SK-N-SH (cell line): ENCODE results near the gene MAP1B. TPM values are rescaled to one million over a fixed set of nuclear protein-coding genes. Genes with fewer than 3 reads are reported as not detected.

Source experiments
- CTCF ChIA-PET: fragments of 300-600, 350-600 bp; formaldehyde crosslinking; extraction: SDS; loops from one replicate; lab custom pipeline; 2021; lab: Yijun Ruan, JAX
- POLR2A ChIA-PET: fragments of 350-600 bp; sonication (Branson Sonifier 250); formaldehyde crosslinking; extraction: SDS; loops from one replicate; lab custom pipeline; 2020; ENCODE audit warnings: antibody characterized with exemption, inconsistent platforms; lab: Yijun Ruan, JAX
- DNase-seq: peaks from one replicate; pipeline ENCODE4 v3.0.0; 2012
- H2AFZ ChIP-seq: fragments of 200-600 bp; sonication (generic); 2 replicates; pipeline ENCODE4 v1.8.1; 2016; ENCODE audit warnings: antibody characterized with exemption, mild to moderate bottlenecking, low read depth
- H3F3A ChIP-seq: fragments of 200-600 bp; sonication (generic); replicated peaks from 2 replicates; pipeline ENCODE3; 2016; ENCODE audit warnings: antibody characterized with exemption, mild to moderate bottlenecking; ENCODE audit not compliant: insufficient read depth
- H3K27ac ChIP-seq, 2 experiments: fragments of 200-500 bp in 1 of 2; fragments of 200-600 bp in 1 of 2; sonication (Bioruptor generic) in 1 of 2; sonication (generic), shearing (Covaris generic) in 1 of 2; 2 replicates each; pipeline versions ENCODE4 v1.5.1 to v1.6.1; 2014 to 2016; ENCODE audit warnings: low read depth in 2 of 2, inconsistent platforms in 1 of 2, low read length in 1 of 2, mild to moderate bottlenecking in 1 of 2, mixed read lengths in 1 of 2
- H3K27me3 ChIP-seq: fragments of 200-600 bp; sonication (generic), shearing (Covaris generic); 2 replicates; pipeline ENCODE4 v1.6.1; 2016; ENCODE audit warnings: mixed run types; ENCODE audit not compliant: insufficient read depth
- H3K36me3 ChIP-seq, 2 experiments: fragments of 200-500 bp in 1 of 2; fragments of 200-600 bp in 1 of 2; sonication (Bioruptor generic) in 1 of 2; sonication (generic) in 1 of 2; replicated peaks in 1 of 2; 2 replicates each; pipeline versions ENCODE3 to v1.5.1; 2014 to 2016; ENCODE audit warnings: low read length in 1 of 2, mild to moderate bottlenecking in 1 of 2; ENCODE audit not compliant: insufficient read depth in 2 of 2, control insufficient read depth in 1 of 2
- H3K4me1 ChIP-seq, 2 experiments: fragments of 200-500 bp in 1 of 2; fragments of 200-600 bp in 1 of 2; sonication (Bioruptor generic) in 1 of 2; sonication (generic), shearing (Covaris generic) in 1 of 2; 2 replicates each; pipeline versions ENCODE4 v1.5.1 to v1.6.1; 2014 to 2016; ENCODE audit warnings: low read depth in 1 of 2, low read length in 1 of 2, mixed run types in 1 of 2; ENCODE audit not compliant: insufficient read depth in 2 of 2, control insufficient read depth in 1 of 2
- H3K4me2 ChIP-seq: fragments of 200-600 bp; sonication (generic), shearing (Covaris generic); 2 replicates; pipeline ENCODE4 v1.6.1; 2017; ENCODE audit warnings: mixed run types
- H3K4me3 ChIP-seq, 2 experiments: fragments of 200-500 bp in 1 of 2; fragments of 200-600 bp in 1 of 2; sonication (Bioruptor generic) in 1 of 2; sonication (generic), shearing (Covaris generic) in 1 of 2; 2 replicates each; pipeline versions ENCODE4 v1.5.1 to v1.8.1; 2014 to 2016; ENCODE audit warnings: low read depth in 2 of 2, inconsistent platforms in 1 of 2, low read length in 1 of 2, mild to moderate bottlenecking in 1 of 2, mixed read lengths in 1 of 2, moderate library complexity in 1 of 2
- H3K79me2 ChIP-seq: fragments of 200-600 bp; sonication (generic); 2 replicates; pipeline ENCODE4 v1.8.1; 2017; ENCODE audit warnings: mild to moderate bottlenecking; ENCODE audit not compliant: insufficient read depth
- H3K9ac ChIP-seq: fragments of 200-600 bp; sonication (generic); 2 replicates; pipeline ENCODE4 v1.6.1; 2017; ENCODE audit warnings: mixed run types
- H3K9me2 ChIP-seq: fragments of 200-600 bp; sonication (generic); 2 replicates; pipeline ENCODE4 v1.6.1; 2017; ENCODE audit warnings: mixed run types
- H3K9me3 ChIP-seq: fragments of 200-600 bp; sonication (generic); 2 replicates; pipeline ENCODE4 v1.6.1; 2017; ENCODE audit warnings: mixed run types, mild to moderate bottlenecking, moderate library complexity
- H4K20me1 ChIP-seq: fragments of 200-600 bp; sonication (generic); 2 replicates; pipeline ENCODE4 v1.6.1; 2017; ENCODE audit warnings: mild to moderate bottlenecking, mixed run types; ENCODE audit not compliant: insufficient read depth
- CHD2 ChIP-seq: fragments of 150-350 bp; IDR thresholded peaks from 2 replicates; pipeline ENCODE4 v1.6.1; 2018; ENCODE audit warnings: low read length; ENCODE audit not compliant: partially characterized antibody
- FOSL2 ChIP-seq: IDR thresholded peaks from 2 replicates; pipeline ENCODE4 v1.4.0; 2012; ENCODE audit warnings: low read depth, mild to moderate bottlenecking, moderate library complexity, borderline replicate concordance
- FOXM1 ChIP-seq: IDR thresholded peaks from 2 replicates; pipeline ENCODE4 v1.4.0; 2012; ENCODE audit warnings: low read depth, mild to moderate bottlenecking
- GABPA ChIP-seq: IDR thresholded peaks from 2 replicates; pipeline ENCODE4 v1.4.0; 2012; ENCODE audit warnings: low read depth, mild to moderate bottlenecking
- GATA2 ChIP-seq: sonication (generic); formaldehyde crosslinking; IDR thresholded peaks from 2 replicates; pipeline ENCODE4 v1.5.0; 2020; ENCODE audit warnings: mild to moderate bottlenecking, missing genetic modification reagents
- POLR2AphosphoS5 ChIP-seq: IDR thresholded peaks from 2 replicates; pipeline ENCODE4 v1.6.1; 2012; ENCODE audit warnings: low read depth, low read length
- RAD21 ChIP-seq: IDR thresholded peaks from 2 replicates; pipeline ENCODE4 v1.6.1; 2012; ENCODE audit warnings: mild to moderate bottlenecking, low read length
- REST ChIP-seq: IDR thresholded peaks from 2 replicates; pipeline ENCODE4 v1.6.1; 2012; ENCODE audit warnings: mild to moderate bottlenecking, low read depth, low read length, moderate library complexity
- RFX5 ChIP-seq: IDR thresholded peaks from 2 replicates; pipeline ENCODE4 v1.6.1; 2012; ENCODE audit warnings: mild to moderate bottlenecking, improper control_type of control experiment, low read length
- SMC3 ChIP-seq: IDR thresholded peaks from 2 replicates; pipeline ENCODE4 v1.6.1; 2012; ENCODE audit warnings: low read depth, low read length, improper control_type of control experiment
- USF1 ChIP-seq: IDR thresholded peaks from 2 replicates; pipeline ENCODE4 v1.4.0; 2012; ENCODE audit warnings: low read depth, borderline replicate concordance
- YY1 ChIP-seq: IDR thresholded peaks from 2 replicates; pipeline ENCODE4 v1.4.0; 2012; ENCODE audit warnings: low read depth, mild to moderate bottlenecking
- WGBS: methylation state at CpG from one replicate; pipeline ENCODE4 v1.1.6; 2017; ENCODE audit warnings: low lambda C conversion rate; 5-methylcytosine and 5-hydroxymethylcytosine counted together
- polyA plus RNA-seq, 3 experiments: library from polyadenylated mRNA; depleted of rRNA; stranded (reverse); fragments of >200 nt; gene quantifications; 2 replicates each; pipeline ENCODE4 v1.2.3, GENCODE V29; 2012

The MAP1B gene
- polyA plus RNA-seq, 1 of the 3 experiments (the other 2 are of a cell fraction), result 47.5 TPM

GRCh38 chr5:72074251-72074650, 33.0 kb upstream of the MAP1B start:
- Histone ChIP-seq H3K36me3 (no peaks in the 10 kb centered on the region), H3K4me3 (no peak overlapping the region), H3K27me3 (no peaks in the 10 kb centered on the region), H3K9me3 (no peaks in the 10 kb centered on the region), H4K20me1 (no peaks in the 10 kb centered on the region), H3K4me1 (peaks cover 0 to 5% of the 10 kb centered on the region in 2 experiments; a peak in 1 of 4 replicates), H3K27ac (no peak overlapping the region), H3F3A (peaks cover 6% of the 10 kb centered on the region), H3K9me2 (no peaks in the 10 kb centered on the region), H3K9ac (no peak overlapping the region), H2AFZ (no peak overlapping the region), H3K79me2 (no peaks in the 10 kb centered on the region), H3K4me2 (no peak overlapping the region)
- TF ChIP-seq RFX5, result no peak
- no peak for TF ChIP-seq SMC3
- TF ChIP-seq RAD21, result no peak
- no peak for TF ChIP-seq FOXM1
- TF ChIP-seq CHD2, result no peak
- TF ChIP-seq GATA2 (CRISPR knock-in tag), result 0 out of 2 replicates have a peak, but pooled peaks have one; percentile 22
- TF ChIP-seq USF1, result no peak
- CTCF ChIA-PET, result no interaction called here
- DNase-seq, result no peak
- POLR2A ChIA-PET, result no interaction called here
- WGBS, result 88% methylated on average over 6 of the region's 6 CpGs

GRCh38 chr5:72075461-72075860, 31.8 kb upstream of the MAP1B start:
- H3K27ac ChIP-seq, result no peak overlapping the region
- H3K9me2 ChIP-seq, result no peaks in the 10 kb centered on the region
- no peaks in the 10 kb centered on the region for H3K27me3 ChIP-seq
- POLR2A ChIA-PET, result no interaction called here
- H3K4me1 ChIP-seq, result peaks cover 0 to 7% of the 10 kb centered on the region in 2 experiments; a peak in 1 of 4 replicates
- no peak overlapping the region for H3K4me3 ChIP-seq
- no peaks in the 10 kb centered on the region for H3K9me3 ChIP-seq
- CTCF ChIA-PET, result interaction anchor here (1.2 to 1.3 kb wide), 2 partner anchors 8 to 26 kb away, joined by 3 to 4 read pairs; no protein-coding TSS in a partner anchor
- H3K36me3 ChIP-seq, result no peaks in the 10 kb centered on the region
- H2AFZ ChIP-seq, result no peak overlapping the region
- H3K9ac ChIP-seq, result no peak overlapping the region
- no peak for DNase-seq
- no peaks in the 10 kb centered on the region for H3K79me2 ChIP-seq
- H3K4me2 ChIP-seq, result no peak overlapping the region
- no peaks in the 10 kb centered on the region for H4K20me1 ChIP-seq
- no peaks in the 10 kb centered on the region for H3F3A ChIP-seq
- TF ChIP-seq REST, result no peak
- TF ChIP-seq POLR2AphosphoS5, result no peak
- TF ChIP-seq FOSL2, result no peak
- TF ChIP-seq YY1, result no peak
- no peak for TF ChIP-seq CHD2
- no peak for TF ChIP-seq GABPA
- WGBS, result 100% methylated on average over 3 of the region's 3 CpGs
